IMR-90 (cell line): ENCODE data around the gene FAIM2. TPM values are rescaled to one million over a fixed set of nuclear protein-coding genes. Genes with fewer than 3 reads are reported as not detected.

Source experiments
- ATAC-seq: fragments of 200-7000 bp; cut with Tn5 transposase; 2 replicates; pipeline ENCODE4 v1.9.1; 2020; ENCODE audit warnings: low read depth, mild to moderate bottlenecking, moderate library complexity
- BruUV-seq: library from RNA; stranded (reverse); fragments of 400-500 nt; replicated peaks from 2 replicates; lab custom pipeline; 2021; lab: Mats Ljungman, UMichigan
- CTCF ChIA-PET: fragments of 300-600 bp; formaldehyde crosslinking; extraction: SDS; loops from one replicate; lab custom pipeline; 2021; ENCODE audit warnings: antibody characterized with exemption; lab: Yijun Ruan, JAX
- POLR2A ChIA-PET: fragments of 300-600 bp; sonication (Branson Sonifier 250); formaldehyde crosslinking; loops from one replicate; lab custom pipeline; 2022; ENCODE audit warnings: antibody characterized with exemption; ENCODE audit not compliant: unreplicated experiment; lab: Charles Lee
- DNase-seq: peaks from one replicate; pipeline ENCODE4 v3.0.0; 2013
- H2AFZ ChIP-seq: replicated peaks from 2 replicates; pipeline ENCODE3; 2013; ENCODE audit warnings: low read length, mild to moderate bottlenecking; ENCODE audit not compliant: poor library complexity
- H2AK5ac ChIP-seq: 2 replicates; pipeline ENCODE4 v1.6.1; 2013; ENCODE audit warnings: low read depth, low read length, inconsistent platforms
- H2AK9ac ChIP-seq: replicated peaks from 2 replicates; pipeline ENCODE3; 2013; ENCODE audit warnings: mild to moderate bottlenecking, low read depth, low read length, moderate library complexity; ENCODE audit not compliant: poor library complexity
- H2BK120ac ChIP-seq: 2 replicates; pipeline ENCODE4 v1.6.1; 2013; ENCODE audit warnings: low read depth, low read length, inconsistent platforms
- H2BK15ac ChIP-seq: 3 replicates; pipeline ENCODE4 v1.6.1; 2013; ENCODE audit warnings: low read depth, low read length, inconsistent platforms
- H2BK20ac ChIP-seq: 2 replicates; pipeline ENCODE4 v1.6.1; 2013; ENCODE audit warnings: low read depth, mild to moderate bottlenecking, inconsistent platforms, low read length, moderate library complexity
- H2BK5ac ChIP-seq: 2 replicates; pipeline ENCODE4 v1.6.1; 2013; ENCODE audit warnings: mild to moderate bottlenecking, low read depth, low read length, inconsistent platforms; ENCODE audit not compliant: poor library complexity, severe bottlenecking
- H3K14ac ChIP-seq: replicated peaks from 2 replicates; pipeline ENCODE4 v1.6.1; 2013; ENCODE audit warnings: low read depth, low read length, inconsistent platforms
- H3K18ac ChIP-seq: 2 replicates; pipeline ENCODE4 v1.6.1; 2013; ENCODE audit warnings: low read depth, low read length, control low read depth
- H3K23ac ChIP-seq: 2 replicates; pipeline ENCODE4 v1.6.1; 2013; ENCODE audit warnings: low read depth, low read length, inconsistent platforms
- H3K27ac ChIP-seq: 2 replicates; pipeline ENCODE4 v1.5.1; 2013; ENCODE audit warnings: mild to moderate bottlenecking, control low read depth, low read length; ENCODE audit not compliant: insufficient read depth
- H3K27me3 ChIP-seq: 2 replicates; pipeline ENCODE4 v1.6.1; 2013; ENCODE audit warnings: low read length; ENCODE audit not compliant: control insufficient read depth, insufficient read depth
- H3K36me3 ChIP-seq: 2 replicates; pipeline ENCODE4 v1.6.1; 2013; ENCODE audit warnings: low read length, mixed read lengths; ENCODE audit not compliant: control insufficient read depth, insufficient read depth
- H3K4ac ChIP-seq: 2 replicates; pipeline ENCODE4 v1.6.1; 2013; ENCODE audit warnings: low read depth, low read length, inconsistent platforms
- H3K4me1 ChIP-seq: 2 replicates; pipeline ENCODE4 v1.6.1; 2013; ENCODE audit warnings: low read length, mixed read lengths; ENCODE audit not compliant: control insufficient read depth, insufficient read depth
- H3K4me2 ChIP-seq: 2 replicates; pipeline ENCODE4 v1.6.1; 2013; ENCODE audit warnings: low read depth, mild to moderate bottlenecking, control low read depth, low read length, moderate library complexity
- H3K4me3 ChIP-seq: 2 replicates; pipeline ENCODE4 v1.5.1; 2013; ENCODE audit warnings: low read depth, mild to moderate bottlenecking, control low read depth, low read length, moderate library complexity; ENCODE audit not compliant: insufficient read depth
- H3K56ac ChIP-seq: 2 replicates; pipeline ENCODE4 v1.6.1; 2013; ENCODE audit warnings: low read length, inconsistent platforms; ENCODE audit not compliant: insufficient read depth; ENCODE audit errors: extremely low read depth
- H3K79me1 ChIP-seq, 2 experiments: 2 replicates each; pipeline ENCODE4 v1.6.1; 2013; ENCODE audit warnings: low read length in 2 of 2, inconsistent platforms in 1 of 2, low read depth in 1 of 2
- H3K9ac ChIP-seq: 2 replicates; pipeline ENCODE4 v1.6.1; 2013; ENCODE audit warnings: low read depth, low read length, control low read depth
- H3K9me1 ChIP-seq: 2 replicates; pipeline ENCODE4 v1.6.1; 2013; ENCODE audit warnings: low read length, inconsistent platforms; ENCODE audit not compliant: insufficient read depth
- H3K9me3 ChIP-seq: 2 replicates; pipeline ENCODE4 v1.6.1; 2013; ENCODE audit warnings: low read length; ENCODE audit not compliant: control insufficient read depth, insufficient read depth
- H4K20me1 ChIP-seq: 2 replicates; pipeline ENCODE4 v1.6.1; 2013; ENCODE audit warnings: low read length, inconsistent platforms; ENCODE audit not compliant: insufficient read depth
- H4K5ac ChIP-seq: 2 replicates; pipeline ENCODE4 v1.6.1; 2013; ENCODE audit warnings: mild to moderate bottlenecking, low read depth, low read length, control low read depth
- H4K8ac ChIP-seq, 2 experiments: 2 replicates each; pipeline ENCODE4 v1.6.1; 2013; ENCODE audit warnings: low read depth in 2 of 2, low read length in 2 of 2, control low read depth in 1 of 2, inconsistent platforms in 1 of 2
- H4K91ac ChIP-seq: 2 replicates; pipeline ENCODE4 v1.6.1; 2013; ENCODE audit warnings: low read depth, low read length, inconsistent platforms; ENCODE audit not compliant: insufficient read depth
- BHLHE40 ChIP-seq: fragments of 150-350 bp; IDR thresholded peaks from 2 replicates; pipeline ENCODE4 v1.6.1; 2016; ENCODE audit warnings: mild to moderate bottlenecking, low read depth, low read length
- CEBPB ChIP-seq: IDR thresholded peaks from 2 replicates; pipeline ENCODE4 v1.6.1; 2012; ENCODE audit warnings: low read depth, low read length, improper control_type of control experiment
- CHD1 ChIP-seq: IDR thresholded peaks from 2 replicates; pipeline ENCODE4 v1.6.1; 2012; ENCODE audit warnings: low read depth, low read length, improper control_type of control experiment
- FOS ChIP-seq: fragments of 150-350 bp; IDR thresholded peaks from 2 replicates; pipeline ENCODE4 v1.6.1; 2016; ENCODE audit warnings: low read depth, low read length
- MAFK ChIP-seq: IDR thresholded peaks from 2 replicates; pipeline ENCODE4 v1.6.1; 2012; ENCODE audit warnings: low read depth, low read length, improper control_type of control experiment
- MAZ ChIP-seq: IDR thresholded peaks from 2 replicates; pipeline ENCODE4 v1.6.1; 2012; ENCODE audit warnings: low read depth, mild to moderate bottlenecking, low read length, improper control_type of control experiment, moderate library complexity, borderline replicate concordance
- MXI1 ChIP-seq: IDR thresholded peaks from 2 replicates; pipeline ENCODE4 v1.6.1; 2012; ENCODE audit warnings: low read depth, mild to moderate bottlenecking, low read length, moderate library complexity, borderline replicate concordance
- NFE2L2 ChIP-seq: fragments of 150-350 bp; IDR thresholded peaks from 2 replicates; pipeline ENCODE4 v1.6.1; 2016; ENCODE audit warnings: low read depth, mild to moderate bottlenecking, low read length
- POLR2A ChIP-seq: IDR thresholded peaks from 2 replicates; pipeline ENCODE4 v1.6.1; 2012; ENCODE audit warnings: mild to moderate bottlenecking, low read depth, low read length
- RAD21 ChIP-seq: IDR thresholded peaks from 2 replicates; pipeline ENCODE4 v1.6.1; 2012; ENCODE audit warnings: low read length, improper control_type of control experiment
- RCOR1 ChIP-seq: IDR thresholded peaks from 2 replicates; pipeline ENCODE4 v1.6.1; 2012; ENCODE audit warnings: mild to moderate bottlenecking, low read length, improper control_type of control experiment; ENCODE audit not compliant: insufficient replicate concordance
- RFX5 ChIP-seq: IDR thresholded peaks from 2 replicates; pipeline ENCODE4 v1.8.0; 2012; ENCODE audit warnings: low read depth, mild to moderate bottlenecking, low read length, moderate library complexity
- SMC3 ChIP-seq: fragments of 150-350 bp; IDR thresholded peaks from 2 replicates; pipeline ENCODE4 v1.6.1; 2016; ENCODE audit warnings: low read depth, mild to moderate bottlenecking, antibody characterized with exemption, low read length, moderate library complexity
- WGBS, 2 experiments: methylation state at CpG; one replicate each; pipeline versions ENCODE4 v1.1.5 to v1.1.7; 2013; ENCODE audit warnings: missing lambda C conversion rate in 2 of 2; ENCODE audit not compliant: insufficient read length in 1 of 2; ENCODE audit errors: extremely low coverage in 2 of 2; 5-methylcytosine and 5-hydroxymethylcytosine counted together
- dilution Hi-C: fragments of 300-500 bp; cut with HindIII; formaldehyde crosslinking; loops from one replicate; pipeline ENCODE4 v1.14.3; 2018; ENCODE audit warnings: low sequenced_read_pairs; ENCODE audit not compliant: unreplicated experiment
- in situ Hi-C: fragments of 300-500 bp; cut with MboI; formaldehyde crosslinking; loops from 3 replicates; pipeline ENCODE4 v1.14.3; 2019; ENCODE audit warnings: low sequenced_read_pairs, inconsistent platforms, mixed read lengths
- intact Hi-C: fragments of 100-400 bp; cut with micrococcal nuclease; formaldehyde crosslinking; loops from 2 replicates; pipeline ENCODE4 v1.10.0; 2022
- polyA plus RNA-seq, 3 experiments: library from polyadenylated mRNA; depleted of rRNA; stranded (reverse); fragments of >200 nt; gene quantifications; 2 replicates each; pipeline ENCODE4 v1.2.3, GENCODE V29; 2012; ENCODE audit warnings: low replicate concordance in 1 of 3
- total RNA-seq: library from RNA; depleted of rRNA; stranded (reverse); fragments of >200 nt; gene quantifications from 2 replicates; pipeline ENCODE4 v1.2.3, GENCODE V29; 2012
- TF ChIP-seq, protein P1 (sequence below): conservative IDR thresholded peaks from 2 replicates; pipeline ENCODE4 v1.5.1; 2012; ENCODE audit warnings: mild to moderate bottlenecking, low read depth, low read length, improper control_type of control experiment
- TF ChIP-seq, protein P2 (sequence below): fragments of 150-350 bp; IDR thresholded peaks from 2 replicates; pipeline ENCODE4 v1.6.1; 2016; ENCODE audit warnings: low read depth, mild to moderate bottlenecking, low read length, moderate library complexity, borderline replicate concordance
- TF ChIP-seq, protein P3 (sequence below): fragments of 150-350 bp; IDR thresholded peaks from 2 replicates; pipeline ENCODE4 v1.6.1; 2017; ENCODE audit warnings: mild to moderate bottlenecking, antibody characterized with exemption, low read length, low read depth

Gene FAIM2
- total and polyA plus RNA-seq, 2 of the 4 experiments (the other 2 are of a cell fraction) = 0.72 to 5.3 TPM

- H3K56ac ChIP-seq = no peak overlapping the region
- no peak overlapping the region for H4K8ac ChIP-seq
- no CpG with 5 or more reads among the region's 2 CpGs for WGBS, 2 experiments
- H2AFZ ChIP-seq = no peak overlapping the region
- H3K9me1 ChIP-seq = no peaks in the 10 kb centered on the region
- H3K4me1 ChIP-seq = peaks cover 7% of the 10 kb centered on the region; the same call in 1 of the 2 replicates
- no peak overlapping the region for H2BK15ac ChIP-seq
- H3K4ac ChIP-seq = no peak overlapping the region
- intact Hi-C loops (no loop called here), dilution Hi-C loops (no loop called here), in situ Hi-C loops (no loop called here)
- no peak overlapping the region for H3K9ac ChIP-seq
- no peak overlapping the region for H4K91ac ChIP-seq
- no peak overlapping the region for H4K5ac ChIP-seq
- H2BK120ac ChIP-seq = no peak overlapping the region
- H2AK9ac ChIP-seq = no peak overlapping the region
- BruUV-seq = no TSS peak
- no peak overlapping the region for H3K23ac ChIP-seq
- H2BK20ac ChIP-seq = no peak overlapping the region
- no peak for DNase-seq
- no peaks in the 10 kb centered on the region for H3K9me3 ChIP-seq
- H3K4me3 ChIP-seq = no peak overlapping the region
- no peak overlapping the region for H3K4me2 ChIP-seq
- ChIA-PET POLR2A (no interaction called here), CTCF (no interaction called here)
- no peaks in the 10 kb centered on the region for H4K20me1 ChIP-seq
- H3K27ac ChIP-seq = no peak overlapping the region
- no peak overlapping the region for H3K14ac ChIP-seq
- H3K27me3 ChIP-seq = peaks cover 10% of the 10 kb centered on the region
- no peak overlapping the region for H3K18ac ChIP-seq
- TF ChIP-seq FOS (no peak), SMC3 (no peak), POLR2A (no peak), RAD21 (no peak), MAZ (no peak), BHLHE40 (no peak), MXI1 (no peak), MAFK (no peak), RFX5 (no peak), CEBPB (no peak), NFE2L2 (no peak), CHD1 (no peak), RCOR1 (no peak)
- TF ChIP-seq, protein P1, sequence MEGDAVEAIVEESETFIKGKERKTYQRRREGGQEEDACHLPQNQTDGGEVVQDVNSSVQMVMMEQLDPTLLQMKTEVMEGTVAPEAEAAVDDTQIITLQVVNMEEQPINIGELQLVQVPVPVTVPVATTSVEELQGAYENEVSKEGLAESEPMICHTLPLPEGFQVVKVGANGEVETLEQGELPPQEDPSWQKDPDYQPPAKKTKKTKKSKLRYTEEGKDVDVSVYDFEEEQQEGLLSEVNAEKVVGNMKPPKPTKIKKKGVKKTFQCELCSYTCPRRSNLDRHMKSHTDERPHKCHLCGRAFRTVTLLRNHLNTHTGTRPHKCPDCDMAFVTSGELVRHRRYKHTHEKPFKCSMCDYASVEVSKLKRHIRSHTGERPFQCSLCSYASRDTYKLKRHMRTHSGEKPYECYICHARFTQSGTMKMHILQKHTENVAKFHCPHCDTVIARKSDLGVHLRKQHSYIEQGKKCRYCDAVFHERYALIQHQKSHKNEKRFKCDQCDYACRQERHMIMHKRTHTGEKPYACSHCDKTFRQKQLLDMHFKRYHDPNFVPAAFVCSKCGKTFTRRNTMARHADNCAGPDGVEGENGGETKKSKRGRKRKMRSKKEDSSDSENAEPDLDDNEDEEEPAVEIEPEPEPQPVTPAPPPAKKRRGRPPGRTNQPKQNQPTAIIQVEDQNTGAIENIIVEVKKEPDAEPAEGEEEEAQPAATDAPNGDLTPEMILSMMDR = no peak
- TF ChIP-seq, protein P2, sequence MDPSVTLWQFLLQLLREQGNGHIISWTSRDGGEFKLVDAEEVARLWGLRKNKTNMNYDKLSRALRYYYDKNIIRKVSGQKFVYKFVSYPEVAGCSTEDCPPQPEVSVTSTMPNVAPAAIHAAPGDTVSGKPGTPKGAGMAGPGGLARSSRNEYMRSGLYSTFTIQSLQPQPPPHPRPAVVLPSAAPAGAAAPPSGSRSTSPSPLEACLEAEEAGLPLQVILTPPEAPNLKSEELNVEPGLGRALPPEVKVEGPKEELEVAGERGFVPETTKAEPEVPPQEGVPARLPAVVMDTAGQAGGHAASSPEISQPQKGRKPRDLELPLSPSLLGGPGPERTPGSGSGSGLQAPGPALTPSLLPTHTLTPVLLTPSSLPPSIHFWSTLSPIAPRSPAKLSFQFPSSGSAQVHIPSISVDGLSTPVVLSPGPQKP = no peak
- TF ChIP-seq, protein P3, sequence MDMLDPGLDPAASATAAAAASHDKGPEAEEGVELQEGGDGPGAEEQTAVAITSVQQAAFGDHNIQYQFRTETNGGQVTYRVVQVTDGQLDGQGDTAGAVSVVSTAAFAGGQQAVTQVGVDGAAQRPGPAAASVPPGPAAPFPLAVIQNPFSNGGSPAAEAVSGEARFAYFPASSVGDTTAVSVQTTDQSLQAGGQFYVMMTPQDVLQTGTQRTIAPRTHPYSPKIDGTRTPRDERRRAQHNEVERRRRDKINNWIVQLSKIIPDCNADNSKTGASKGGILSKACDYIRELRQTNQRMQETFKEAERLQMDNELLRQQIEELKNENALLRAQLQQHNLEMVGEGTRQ = no peak
- H2AK5ac ChIP-seq = no peak overlapping the region
- H3K79me1 ChIP-seq = no peaks in the 10 kb centered on the region
- H2BK5ac ChIP-seq = no peak overlapping the region
- no peaks in the 10 kb centered on the region for H3K36me3 ChIP-seq
- ATAC-seq = no peak
These were observed 7.5 kb upstream of the FAIM2 start for GRCh38 chr12:49911213-49911605.
